ENCODE measurements around the gene FUS. TPM values are rescaled to one million over a fixed set of nuclear protein-coding genes. Genes with fewer than 3 reads are reported as not detected.

The FUS gene
- 100 to 1,000 TPM; 698 to 827 TPM for total RNA-seq
- polyA plus RNA-seq (2013, experiment 1 of 2) = 472 TPM
- polyA plus RNA-seq (2013, experiment 2 of 2) = 385 TPM
- long read RNA-seq, experiment 1, full-length matches to known transcripts = 17 of 159 reads
- long read RNA-seq, experiment 1, partial matches to known transcripts = 116 of 159 reads
- long read RNA-seq, experiment 1, other reads (novel, unspliced or antisense) = 26 of 159 reads
- long read RNA-seq, experiment 2, full-length matches to known transcripts = 273 of 385 reads
- long read RNA-seq, experiment 2, partial matches to known transcripts = 81 of 385 reads
- long read RNA-seq, experiment 2, other reads (novel, unspliced or antisense) = 31 of 385 reads
- long read RNA-seq, experiment 3, full-length matches to known transcripts = 1,079 of 1,238 reads
- long read RNA-seq, experiment 3, partial matches to known transcripts = 93 of 1,238 reads
- long read RNA-seq, experiment 3, other reads (novel, unspliced or antisense) = 66 of 1,238 reads
- long read RNA-seq, experiment 4, full-length matches to known transcripts = 522 of 900 reads
- long read RNA-seq, experiment 4, partial matches to known transcripts = 341 of 900 reads
- long read RNA-seq, experiment 4, other reads (novel, unspliced or antisense) = 37 of 900 reads

DNA sequence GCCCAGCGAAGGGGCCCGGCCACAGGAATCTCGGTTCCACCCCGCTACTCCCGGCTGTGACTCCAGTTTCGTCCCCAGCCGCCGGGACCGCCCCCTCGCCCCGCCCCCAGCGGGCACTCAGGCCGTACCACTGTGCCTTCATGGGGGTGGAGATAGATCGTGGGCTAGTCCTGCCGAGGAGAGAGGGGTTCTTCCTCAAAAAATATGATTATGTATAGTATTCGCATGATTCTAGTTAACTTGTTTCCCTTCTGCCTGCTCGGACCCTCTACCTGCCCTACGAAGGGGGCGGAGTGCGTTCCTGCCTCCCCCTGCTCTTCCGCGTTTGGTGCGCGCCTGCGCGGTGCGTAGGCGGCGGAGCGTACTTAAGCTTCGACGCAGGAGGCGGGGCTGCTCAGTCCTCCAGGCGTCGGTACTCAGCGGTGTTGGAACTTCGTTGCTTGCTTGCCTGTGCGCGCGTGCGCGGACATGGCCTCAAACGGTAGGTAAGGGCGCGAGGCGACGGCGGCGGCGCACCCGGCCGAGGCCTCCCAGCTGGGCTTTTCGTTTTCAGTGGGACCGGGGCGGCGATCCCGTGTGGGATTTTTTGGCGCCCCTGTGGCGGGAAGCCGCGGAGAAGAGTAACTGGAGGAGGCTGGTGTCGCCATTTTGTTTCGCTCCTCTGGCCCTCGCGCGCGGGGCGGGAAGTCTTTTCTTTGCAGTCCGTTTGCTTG, at the start of gene FUS:
TSS of gene FUS (plus strand) at position 393 of the 713 bp plus-strand sequence. CDS start at position 469, 76 bp downstream.
- no peaks in the 10 kb centered on the region for H3K9me3 Mint-ChIP-seq
- peak within 1 kb of the TSS; percentile 99 for H3K27ac ChIP-seq (ENCODE audit: low read depth, low read length)
- H3K36me3 ChIP-seq (ENCODE audit: control insufficient read depth, insufficient read depth, low read length) = peaks cover 36% of the 10 kb centered on the region
- H3K27me3 ChIP-seq (ENCODE audit: control insufficient read depth, insufficient read depth, low read length, poor library complexity, severe bottlenecking) = no peaks in the 10 kb centered on the region
- H3K4me3 Mint-ChIP-seq = peak within 1 kb of the TSS; percentile 94
- H3K4me1 ChIP-seq (ENCODE audit: control insufficient read depth, insufficient read depth, low read length) = no peaks in the 10 kb centered on the region
- TF ChIP-seq, protein P1, sequence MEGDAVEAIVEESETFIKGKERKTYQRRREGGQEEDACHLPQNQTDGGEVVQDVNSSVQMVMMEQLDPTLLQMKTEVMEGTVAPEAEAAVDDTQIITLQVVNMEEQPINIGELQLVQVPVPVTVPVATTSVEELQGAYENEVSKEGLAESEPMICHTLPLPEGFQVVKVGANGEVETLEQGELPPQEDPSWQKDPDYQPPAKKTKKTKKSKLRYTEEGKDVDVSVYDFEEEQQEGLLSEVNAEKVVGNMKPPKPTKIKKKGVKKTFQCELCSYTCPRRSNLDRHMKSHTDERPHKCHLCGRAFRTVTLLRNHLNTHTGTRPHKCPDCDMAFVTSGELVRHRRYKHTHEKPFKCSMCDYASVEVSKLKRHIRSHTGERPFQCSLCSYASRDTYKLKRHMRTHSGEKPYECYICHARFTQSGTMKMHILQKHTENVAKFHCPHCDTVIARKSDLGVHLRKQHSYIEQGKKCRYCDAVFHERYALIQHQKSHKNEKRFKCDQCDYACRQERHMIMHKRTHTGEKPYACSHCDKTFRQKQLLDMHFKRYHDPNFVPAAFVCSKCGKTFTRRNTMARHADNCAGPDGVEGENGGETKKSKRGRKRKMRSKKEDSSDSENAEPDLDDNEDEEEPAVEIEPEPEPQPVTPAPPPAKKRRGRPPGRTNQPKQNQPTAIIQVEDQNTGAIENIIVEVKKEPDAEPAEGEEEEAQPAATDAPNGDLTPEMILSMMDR (conservative IDR thresholded peaks at IDR 0.05) = no peak
- peak; percentile 93 for DNase-seq
- H3K9ac ChIP-seq (ENCODE audit: extremely low read depth, low read length, poor library complexity, severe bottlenecking) = peak within 1 kb of the TSS; percentile 96
- H3K27me3 Mint-ChIP-seq (ENCODE audit: insufficient read depth) = no peaks in the 10 kb centered on the region
- peak within 1 kb of the TSS; percentile 97 for H3K4me3 ChIP-seq (ENCODE audit: low read length)
- H3K36me3 Mint-ChIP-seq (ENCODE audit: low read depth) = peaks cover 39% of the 10 kb centered on the region
- WGBS, 2 experiments (ENCODE audit: insufficient coverage in 1 of 2, insufficient read length in 1 of 2) = 0 to 1% methylated on average over 18 to 69 of the region's 69 CpGs
- peak within 1 kb of the TSS; percentile 100 for H3K27ac Mint-ChIP-seq
- peaks cover 27% of the 10 kb centered on the region for H3K4me1 Mint-ChIP-seq
- no peaks in the 10 kb centered on the region for H3K9me3 ChIP-seq (ENCODE audit: control insufficient read depth, low read length)

DNA sequence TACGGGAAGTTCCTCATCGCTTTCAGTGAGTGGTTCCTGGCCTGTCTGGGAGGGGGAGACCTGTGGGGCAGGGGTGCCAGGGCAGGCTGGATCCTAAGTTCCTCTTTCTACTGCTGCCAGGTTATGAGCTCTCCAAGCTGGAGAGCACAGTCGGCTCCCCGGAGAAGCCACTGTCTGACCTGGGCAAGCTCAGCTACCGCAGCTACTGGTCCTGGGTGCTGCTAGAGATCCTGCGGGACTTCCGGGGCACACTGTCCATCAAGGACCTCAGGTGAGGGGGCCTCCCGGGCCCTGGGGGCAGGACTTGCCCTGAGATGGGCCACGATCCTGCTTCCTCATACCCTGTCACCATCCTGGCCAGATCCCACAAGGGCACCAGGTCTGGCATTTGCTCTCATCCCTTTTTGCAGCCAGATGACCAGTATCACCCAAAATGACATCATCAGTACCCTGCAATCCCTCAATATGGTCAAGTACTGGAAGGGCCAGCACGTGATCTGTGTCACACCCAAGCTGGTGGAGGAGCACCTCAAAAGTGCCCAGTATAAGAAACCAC, 49.5 kb upstream of the FUS start:
- Mint-ChIP-seq H3K36me3 (ENCODE audit: low read depth) (peaks cover 26% of the 10 kb centered on the region), H3K27ac (peak overlapping the region; percentile 48), H3K27me3 (ENCODE audit: insufficient read depth) (no peaks in the 10 kb centered on the region), H3K4me3 (no peak overlapping the region), H3K9me3 (no peaks in the 10 kb centered on the region), H3K4me1 (peaks cover 21% of the 10 kb centered on the region)
- H3K36me3 ChIP-seq (ENCODE audit: control insufficient read depth, insufficient read depth, low read length) = peaks cover 19% of the 10 kb centered on the region
- WGBS, 2 experiments (ENCODE audit: insufficient coverage in 1 of 2, insufficient read length in 1 of 2) = 96 to 100% methylated on average over 4 to 10 of the region's 10 CpGs
- no peak overlapping the region for H3K4me3 ChIP-seq (ENCODE audit: low read length)
- no peak overlapping the region for H3K9ac ChIP-seq (ENCODE audit: extremely low read depth, low read length, poor library complexity, severe bottlenecking)
- H3K27me3 ChIP-seq (ENCODE audit: control insufficient read depth, insufficient read depth, low read length, poor library complexity, severe bottlenecking) = no peaks in the 10 kb centered on the region
- peaks cover 10% of the 10 kb centered on the region for H3K4me1 ChIP-seq (ENCODE audit: control insufficient read depth, insufficient read depth, low read length)
- TF ChIP-seq, protein P1 (conservative IDR thresholded peaks at IDR 0.05) = no peak
- no peaks in the 10 kb centered on the region for H3K9me3 ChIP-seq (ENCODE audit: control insufficient read depth, low read length)
- no peak for DNase-seq
- no peak overlapping the region for H3K27ac ChIP-seq (ENCODE audit: low read depth, low read length)

DNA sequence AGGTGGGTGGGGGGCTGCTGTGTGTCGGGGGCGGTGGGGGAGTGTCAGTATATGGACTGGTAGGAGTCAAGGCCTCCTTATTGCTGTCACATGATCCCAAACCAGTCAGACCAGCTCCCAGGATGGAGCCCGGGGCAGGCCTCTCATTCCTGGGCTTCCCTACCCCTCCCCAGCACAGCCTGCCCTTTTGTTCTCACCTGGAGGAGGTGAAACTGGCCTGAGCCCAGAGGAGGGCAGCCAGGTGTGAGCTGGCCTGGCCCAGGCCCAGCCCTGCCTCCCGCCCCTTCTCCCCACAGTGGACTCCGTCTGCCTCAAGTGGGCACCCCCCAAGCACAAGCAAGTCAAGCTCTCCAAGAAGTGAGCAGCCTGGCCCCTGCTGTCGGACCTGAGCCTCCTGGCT, 49.0 kb upstream of the FUS start:
- Histone ChIP-seq H3K27me3 (ENCODE audit: control insufficient read depth, insufficient read depth, low read length, poor library complexity, severe bottlenecking) (no peaks in the 10 kb centered on the region), H3K4me3 (ENCODE audit: low read length) (no peak overlapping the region), H3K9ac (ENCODE audit: extremely low read depth, low read length, poor library complexity, severe bottlenecking) (no peak overlapping the region), H3K27ac (ENCODE audit: low read depth, low read length) (no peak overlapping the region), H3K36me3 (ENCODE audit: control insufficient read depth, insufficient read depth, low read length) (peaks cover 19% of the 10 kb centered on the region), H3K4me1 (ENCODE audit: control insufficient read depth, insufficient read depth, low read length) (peaks cover 10% of the 10 kb centered on the region), H3K9me3 (ENCODE audit: control insufficient read depth, low read length) (no peaks in the 10 kb centered on the region)
- peaks cover 26% of the 10 kb centered on the region for H3K36me3 Mint-ChIP-seq (ENCODE audit: low read depth)
- peak overlapping the region; percentile 82 for H3K27ac Mint-ChIP-seq
- no peaks in the 10 kb centered on the region for H3K27me3 Mint-ChIP-seq (ENCODE audit: insufficient read depth)
- H3K4me3 Mint-ChIP-seq = no peak overlapping the region
- peak; percentile 89 for DNase-seq
- WGBS, 2 experiments (ENCODE audit: insufficient coverage in 1 of 2, insufficient read length in 1 of 2) = 80 to 90% methylated on average over 1 to 4 of the region's 6 CpGs
- no peaks in the 10 kb centered on the region for H3K9me3 Mint-ChIP-seq
- TF ChIP-seq, protein P1 (conservative IDR thresholded peaks at IDR 0.05) = no peak
- H3K4me1 Mint-ChIP-seq = peaks cover 24% of the 10 kb centered on the region
